GM12891 (cell line): ENCODE measurements around the gene OCA2.

Experiments
- POLR2AphosphoS5 ChIP-seq: IDR thresholded peaks from 2 replicates; pipeline ENCODE4 v1.6.1; 2011; ENCODE audit warnings: low read depth, low read length, control low read depth
- TAF1 ChIP-seq: IDR thresholded peaks from 2 replicates; pipeline ENCODE4 v1.6.1; 2011; ENCODE audit warnings: low read depth, low read length, control low read depth

- no peak for TF ChIP-seq POLR2AphosphoS5
- TF ChIP-seq TAF1, result no peak
These were observed 49.5 kb downstream of the OCA2 start for GRCh38 chr15:28049581-28049980.
